Transverse colon (tissue), 4 donors: ENCODE results near the gene GLRA2. TPM values are rescaled to one million over a fixed set of nuclear protein-coding genes. Genes with fewer than 3 reads are reported as not detected.

Experiments
- DNase-seq: peaks from one replicate; pipeline ENCODE4 v3.0.0-alpha.2; 2019
- H3K27ac ChIP-seq, 4 donors: fragments of 200-600 bp; sonication (generic); 2 replicates each; pipeline ENCODE4 v1.5.1; 2016 to 2018; ENCODE audit warnings: inconsistent platforms in 4 of 4
- H3K27me3 ChIP-seq: fragments of 200-600 bp; sonication (generic); 2 replicates; pipeline ENCODE4 v1.5.1; 2017; ENCODE audit warnings: inconsistent platforms
- H3K36me3 ChIP-seq, 4 donors: fragments of 200-600 bp; sonication (generic); 2 replicates each; pipeline ENCODE4 v1.5.1; 2017 to 2019; ENCODE audit warnings: inconsistent platforms in 4 of 4
- H3K4me1 ChIP-seq, 4 donors: fragments of 200-600 bp; sonication (generic); 2 replicates each; pipeline ENCODE4 v1.5.1; 2017 to 2020; ENCODE audit warnings: inconsistent platforms in 4 of 4
- H3K4me3 ChIP-seq, 4 donors: fragments of 200-600 bp; sonication (generic); 1 replicate in 1 of 4; 2 replicates in 3 of 4; pipeline versions ENCODE4 v1.5.1 to v1.6.1; 2017 to 2019; ENCODE audit warnings: inconsistent platforms in 4 of 4
- H3K9me3 ChIP-seq, 2 donors: fragments of 200-600 bp; sonication (generic); 2 replicates each; pipeline ENCODE4 v1.5.1; 2017 to 2019; ENCODE audit warnings: inconsistent platforms in 2 of 2
- CTCF ChIP-seq, 5 experiments: fragments of 200-600 bp in 3 of 5; fragments of 450-650 bp in 2 of 5; sonication (generic) in 3 of 5; IDR thresholded peaks; 1 replicate in 2 of 5; 2 replicates in 3 of 5; pipeline ENCODE4 v1.5.1; 2016 to 2017; ENCODE audit warnings: antibody characterized with exemption in 5 of 5, inconsistent platforms in 3 of 5, mild to moderate bottlenecking in 2 of 5, moderate library complexity in 1 of 5
- EP300 ChIP-seq: sonication (generic); formaldehyde crosslinking; IDR thresholded peaks from one replicate; pipeline ENCODE4 v1.6.1; 2017; ENCODE audit warnings: antibody characterized with exemption, low read depth
- POLR2A ChIP-seq: fragments of 450-650 bp; IDR thresholded peaks from one replicate; pipeline ENCODE4 v1.6.1; 2016; ENCODE audit warnings: antibody characterized with exemption, mild to moderate bottlenecking, moderate library complexity
- POLR2AphosphoS5 ChIP-seq, 3 donors: sonication (generic); formaldehyde crosslinking; IDR thresholded peaks; one replicate each; pipeline ENCODE4 v1.6.1; 2016; ENCODE audit warnings: antibody characterized with exemption in 3 of 3
- WGBS, 2 donors: methylation state at CpG; one replicate each; pipeline ENCODE4 v1.1.5; 2018; ENCODE audit warnings: low coverage in 1 of 2; 5-methylcytosine and 5-hydroxymethylcytosine counted together
- in situ Hi-C, 4 donors: fragments of 200-750 bp; cut with MboI; loops; one replicate each; pipeline versions ENCODE4 v1.15.0 to v1.15.1; 2017; ENCODE audit warnings: low sequenced_read_pairs in 3 of 4, low pct_ligation_motif_present in 1 of 4, low pct_unique_long_range_greater_than_20kb in 1 of 4
- intact Hi-C: fragments of 100-400 bp; cut with DNase I; formaldehyde crosslinking; loops from one replicate; pipeline ENCODE4 v1.15.1; 2023; ENCODE audit warnings: low total_unique reads
- total RNA-seq, 4 donors: library from RNA; depleted of rRNA; stranded (reverse); fragments of >200 nt; gene quantifications; one replicate each; pipeline ENCODE4 v1.1.0, GENCODE V29; 2016

GLRA2 gene
- total RNA-seq, 4 donors from 2014 or later: 0.79 to 1.8 TPM; not detected in 2

GRCh38 chrX:14506866-14507265 lies 22.5 kb upstream of the GLRA2 start:
- no peak for DNase-seq
- intact Hi-C loops (no loop called here), in situ Hi-C loops (loop anchor here in 2 of 4 donors (25.0 kb wide), 2 partner anchors 420 to 445 kb away; no protein-coding TSS in a partner anchor)
- no peak overlapping the region for H3K27ac ChIP-seq
- H3K4me1 ChIP-seq: peaks cover 0 to 9% (median 4%) of the 10 kb centered on the region in 4 donors
- H3K36me3 ChIP-seq: no peaks in the 10 kb centered on the region
- H3K4me3 ChIP-seq: no peak overlapping the region
- no peaks in the 10 kb centered on the region for H3K9me3 ChIP-seq
- H3K27me3 ChIP-seq: no peaks in the 10 kb centered on the region
- no peak for TF ChIP-seq CTCF (IDR thresholded peaks at IDR 0.05)
- TF ChIP-seq EP300: no peak
- TF ChIP-seq POLR2A: no peak
- TF ChIP-seq POLR2AphosphoS5 (IDR thresholded peaks at IDR 0.05): no peak

- TF ChIP-seq CTCF (IDR thresholded peaks at IDR 0.05): no peak
- TF ChIP-seq EP300: no peak
- TF ChIP-seq POLR2A: no peak
- no peak for TF ChIP-seq POLR2AphosphoS5 (IDR thresholded peaks at IDR 0.05)
- in situ Hi-C loops: loop anchor here in 2 of 4 donors (25.0 kb wide), 2 partner anchors 421 to 446 kb away; no protein-coding TSS in a partner anchor
- no peak for DNase-seq
- peak overlapping the region in 1 of 4 donors; percentile 4 for H3K27ac ChIP-seq
- 57 to 69% methylated on average over 1 to 3 of the region's 3 CpGs for WGBS, 2 donors
- no peaks in the 10 kb centered on the region for H3K27me3 ChIP-seq
- no peak overlapping the region for H3K4me3 ChIP-seq
- no peaks in the 10 kb centered on the region for H3K36me3 ChIP-seq
- intact Hi-C loops: no loop called here
- H3K4me1 ChIP-seq: peaks cover 0 to 9% (median 4%) of the 10 kb centered on the region in 4 donors
- no peaks in the 10 kb centered on the region for H3K9me3 ChIP-seq
Observed at GRCh38 chrX:14508025-14508690, 21.2 kb upstream of the GLRA2 start.

- H3K4me1 ChIP-seq: peaks cover 0 to 9% (median 4%) of the 10 kb centered on the region in 4 donors
- 17 to 53% methylated on average over 1 to 4 of the region's 4 CpGs for WGBS, 2 donors
- no peaks in the 10 kb centered on the region for H3K36me3 ChIP-seq
- no peak for DNase-seq
- intact Hi-C loops: no loop called here
- H3K9me3 ChIP-seq: no peaks in the 10 kb centered on the region
- H3K4me3 ChIP-seq: no peak overlapping the region
- peak overlapping the region; percentile 32 to 55 (median 46) for H3K27ac ChIP-seq
- in situ Hi-C loops: loop anchor here in 2 of 4 donors (25.0 kb wide), 2 partner anchors 422 to 447 kb away; no protein-coding TSS in a partner anchor
- TF ChIP-seq CTCF (IDR thresholded peaks at IDR 0.05) (no peak), EP300 (no peak), POLR2AphosphoS5 (IDR thresholded peaks at IDR 0.05) (no peak), POLR2A (no peak)
- H3K27me3 ChIP-seq: no peaks in the 10 kb centered on the region
Observed at GRCh38 chrX:14509325-14510057, 19.8 kb upstream of the GLRA2 start.

GRCh38 chrX:14528629-14529289 lies 577 bp upstream of the GLRA2 start:
- intact Hi-C loops (no loop called here), in situ Hi-C loops (loop anchor here in 1 of 4 donors (25.0 kb wide), 1 partner anchor 441 kb away; no protein-coding TSS in a partner anchor)
- 24 to 33% methylated on average over 5 to 14 of the region's 14 CpGs for WGBS, 2 donors
- Histone ChIP-seq H3K4me1 (no peaks in the 10 kb centered on the region), H3K36me3 (no peaks in the 10 kb centered on the region), H3K9me3 (no peaks in the 10 kb centered on the region), H3K27ac (no peak overlapping the region), H3K4me3 (peak overlapping the region in 1 of 4 donors; percentile 26), H3K27me3 (no peaks in the 10 kb centered on the region)
- peak; percentile 44 to 60 (median 48) for TF ChIP-seq CTCF (IDR thresholded peaks at IDR 0.05)
- no peak for TF ChIP-seq POLR2AphosphoS5 (IDR thresholded peaks at IDR 0.05)
- TF ChIP-seq POLR2A: no peak
- peak; percentile 86 for DNase-seq
